Epithelial cell of esophagus (primary cell): ENCODE measurements around the gene HIRA.

Experiments used
- DNase-seq: peaks from one replicate; pipeline ENCODE4 v3.0.0; 2010; ENCODE audit warnings: low read depth
- H3K4me3 ChIP-seq: 2 replicates; pipeline ENCODE4 v1.5.1; 2011; ENCODE audit warnings: mild to moderate bottlenecking, low read length, control low read depth
- TF ChIP-seq, protein P1 (sequence below): IDR thresholded peaks from 2 replicates; pipeline ENCODE4 v1.5.1; 2011; ENCODE audit warnings: low read depth, mild to moderate bottlenecking, low read length, control low read depth, inconsistent platforms; ENCODE audit not compliant: insufficient read depth; ENCODE audit errors: missing control alignments

The HIRA gene

DNA sequence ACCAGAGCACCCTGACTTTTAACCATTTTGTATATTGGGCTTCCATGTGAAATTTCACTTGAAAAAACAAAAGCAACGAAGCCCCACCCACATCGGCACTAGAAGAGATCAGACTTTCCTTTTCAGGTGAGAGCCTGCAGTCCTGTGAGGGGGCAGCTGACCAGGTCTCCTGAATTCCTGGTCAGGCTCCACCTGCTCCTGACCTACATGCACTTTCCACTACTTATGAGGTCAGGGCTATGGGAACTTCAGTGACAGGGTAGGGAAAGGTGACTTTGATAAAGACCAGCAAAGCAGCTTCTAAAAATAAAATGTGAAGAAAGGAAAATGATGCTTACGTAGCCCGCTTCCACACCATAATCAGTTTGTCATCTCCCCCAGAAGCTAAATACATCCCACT, 24.7 kb downstream of the HIRA start:
- H3K4me3 ChIP-seq = no peak overlapping the region
- no peak for DNase-seq
- TF ChIP-seq, protein P1, sequence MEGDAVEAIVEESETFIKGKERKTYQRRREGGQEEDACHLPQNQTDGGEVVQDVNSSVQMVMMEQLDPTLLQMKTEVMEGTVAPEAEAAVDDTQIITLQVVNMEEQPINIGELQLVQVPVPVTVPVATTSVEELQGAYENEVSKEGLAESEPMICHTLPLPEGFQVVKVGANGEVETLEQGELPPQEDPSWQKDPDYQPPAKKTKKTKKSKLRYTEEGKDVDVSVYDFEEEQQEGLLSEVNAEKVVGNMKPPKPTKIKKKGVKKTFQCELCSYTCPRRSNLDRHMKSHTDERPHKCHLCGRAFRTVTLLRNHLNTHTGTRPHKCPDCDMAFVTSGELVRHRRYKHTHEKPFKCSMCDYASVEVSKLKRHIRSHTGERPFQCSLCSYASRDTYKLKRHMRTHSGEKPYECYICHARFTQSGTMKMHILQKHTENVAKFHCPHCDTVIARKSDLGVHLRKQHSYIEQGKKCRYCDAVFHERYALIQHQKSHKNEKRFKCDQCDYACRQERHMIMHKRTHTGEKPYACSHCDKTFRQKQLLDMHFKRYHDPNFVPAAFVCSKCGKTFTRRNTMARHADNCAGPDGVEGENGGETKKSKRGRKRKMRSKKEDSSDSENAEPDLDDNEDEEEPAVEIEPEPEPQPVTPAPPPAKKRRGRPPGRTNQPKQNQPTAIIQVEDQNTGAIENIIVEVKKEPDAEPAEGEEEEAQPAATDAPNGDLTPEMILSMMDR = no peak

DNA sequence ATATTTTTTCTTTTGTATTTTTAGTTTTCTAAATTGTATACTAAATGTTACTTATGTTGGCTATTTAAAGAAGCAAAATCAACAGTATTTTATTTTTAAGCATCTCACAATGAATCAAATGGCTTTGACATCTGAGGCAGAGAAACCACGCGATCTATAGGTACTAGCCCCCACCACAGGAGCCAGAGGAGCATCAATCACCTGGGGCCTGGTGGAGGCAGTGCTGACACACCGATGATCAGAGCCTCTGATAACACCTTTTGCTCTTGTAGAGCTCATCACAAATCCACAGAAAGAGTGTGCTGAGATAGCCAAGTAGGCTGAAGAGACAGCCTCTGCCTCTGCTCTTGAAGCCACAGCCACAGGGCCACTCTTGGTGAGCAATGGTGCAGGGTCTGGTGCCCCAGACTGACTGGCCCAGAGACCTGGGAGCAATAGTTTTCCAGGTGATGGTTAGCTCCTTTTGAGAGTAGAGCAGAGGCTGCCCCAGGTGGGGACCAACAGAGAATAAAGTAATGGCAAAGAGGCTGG, 25.2 kb downstream of the HIRA start:
- H3K4me3 ChIP-seq = no peak overlapping the region
- no peak for DNase-seq
- TF ChIP-seq, protein P1 = no peak

DNA sequence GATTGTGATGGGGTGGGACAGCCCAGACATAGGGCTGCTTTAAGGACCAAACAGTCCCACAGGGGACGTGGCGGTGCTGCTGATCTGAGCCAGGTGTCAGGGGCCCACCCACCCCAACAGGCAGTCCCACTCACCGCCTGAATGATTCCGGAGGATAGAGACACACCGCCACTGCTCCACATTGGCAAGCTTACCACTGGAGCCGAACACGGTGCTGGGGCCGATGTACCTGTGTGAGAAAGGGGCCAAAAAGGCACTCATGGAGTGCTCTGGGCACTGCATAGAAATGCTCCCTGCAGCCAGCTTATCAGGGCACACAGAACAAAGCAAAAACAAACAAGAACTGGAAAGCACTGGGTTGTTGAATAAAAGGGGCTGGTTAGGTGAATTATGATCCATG, 25.9 kb downstream of the HIRA start:
- TF ChIP-seq, protein P1 = no peak
- no peak overlapping the region for H3K4me3 ChIP-seq

DNA sequence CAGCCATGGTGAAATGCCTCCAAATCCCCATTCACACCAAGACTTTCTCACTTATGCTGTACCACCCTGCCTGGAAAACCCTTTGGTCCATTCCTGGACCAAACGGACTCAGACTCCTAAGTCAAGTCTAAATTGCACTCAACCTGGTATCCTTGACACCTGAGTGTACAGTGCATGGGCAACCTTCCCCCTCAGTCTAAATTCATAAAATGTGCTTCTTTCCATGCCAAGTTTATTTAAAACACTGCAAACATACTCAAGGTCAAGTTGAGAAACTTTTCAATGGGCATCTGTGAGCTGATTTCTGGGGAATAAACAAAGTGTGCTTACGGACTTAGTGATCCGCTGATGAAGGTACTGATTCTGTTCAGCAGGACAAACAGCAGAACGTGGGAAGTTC, 26.4 kb downstream of the HIRA start:
- TF ChIP-seq, protein P1 = no peak
- H3K4me3 ChIP-seq = no peak overlapping the region
- DNase-seq = no peak

More for the DNA sequence above, 25.9 kb downstream of the HIRA start:
- DNase-seq = no peak

DNA sequence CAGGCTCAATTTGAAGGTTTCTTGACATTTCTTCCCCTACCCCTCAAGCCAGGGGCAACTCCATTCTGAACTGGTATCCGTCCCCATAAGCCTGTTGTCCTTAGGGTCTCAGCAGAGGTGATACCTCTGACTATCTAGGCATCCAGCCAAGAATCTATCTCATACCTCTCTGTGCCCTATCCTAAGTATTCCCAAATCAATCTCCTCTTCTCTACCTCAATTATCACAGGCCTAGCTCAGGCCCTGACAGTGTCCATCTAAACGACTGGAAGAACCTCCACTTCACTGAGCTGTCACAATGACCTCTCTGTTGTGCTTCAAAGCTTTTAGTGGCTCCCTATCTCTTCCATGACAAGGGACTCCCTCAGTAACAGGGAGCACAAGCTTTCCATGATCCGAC, 26.9 kb downstream of the HIRA start:
- TF ChIP-seq, protein P1 = no peak
- DNase-seq = no peak
- H3K4me3 ChIP-seq = no peak overlapping the region

DNA sequence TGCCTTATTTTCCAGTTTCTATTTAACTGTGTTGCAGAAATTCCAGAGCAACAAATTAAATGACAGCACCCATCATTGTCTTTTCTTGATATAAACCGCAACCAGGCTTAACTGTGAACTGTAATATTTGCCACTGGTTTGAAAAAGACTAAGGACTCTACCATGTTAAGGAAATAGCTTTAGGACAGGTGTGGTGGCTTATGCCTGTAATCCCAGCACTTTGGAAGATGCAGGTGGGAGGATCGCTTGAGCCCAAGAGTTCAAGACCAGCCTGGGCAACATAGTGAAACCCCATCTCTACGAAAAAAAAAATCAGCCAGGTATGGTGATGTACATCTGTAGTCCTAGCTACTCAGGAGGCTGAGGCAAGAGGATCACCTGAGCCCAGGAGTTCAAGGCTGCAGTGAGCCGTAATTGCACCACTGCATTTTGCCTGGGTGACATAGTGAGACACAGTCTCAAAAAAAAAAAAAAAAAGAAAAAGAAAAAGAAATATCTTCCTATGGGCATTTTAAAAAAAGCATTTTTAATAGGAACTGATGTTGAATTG, 28.8 kb downstream of the HIRA start:
- TF ChIP-seq, protein P1 = no peak
- no peak for DNase-seq
- H3K4me3 ChIP-seq = no peak overlapping the region

DNA sequence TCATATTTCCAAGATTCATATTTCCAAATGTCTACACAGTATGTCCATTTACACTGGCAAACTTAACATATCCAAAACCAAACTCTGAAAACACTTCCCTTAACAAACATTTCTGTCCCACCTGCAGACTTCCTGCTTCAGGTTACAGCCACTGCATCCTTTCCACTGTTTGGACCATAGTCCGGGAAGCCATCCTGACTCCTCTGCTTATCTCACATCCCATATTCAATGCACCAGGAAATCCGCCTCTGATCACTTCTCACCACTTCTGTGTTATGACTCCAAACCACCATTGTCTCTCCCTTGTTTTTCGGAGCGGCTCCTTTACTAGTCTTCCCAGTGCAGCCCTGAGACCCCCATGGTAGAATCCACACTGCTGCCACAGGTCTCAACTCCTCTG, 30.1 kb downstream of the HIRA start:
- H3K4me3 ChIP-seq = no peak overlapping the region
- TF ChIP-seq, protein P1 = no peak
- DNase-seq = no peak
